GM21737 (cell line): Measurements from ENCODE around the gene ITPR1.
"Not testable (repeated sequence)": the region's sequence is repeated elsewhere in the genome, so short reads cannot be mapped to it uniquely, and the experiment has no call there.

Source experiments
- ATAC-seq: cut with Tn5 transposase; IDR thresholded peaks from one replicate; pipeline ENCODE4 v1.9.1; 2021; ENCODE audit warnings: mild to moderate bottlenecking, moderate library complexity; ENCODE audit not compliant: unreplicated experiment

ITPR1 gene

DNA sequence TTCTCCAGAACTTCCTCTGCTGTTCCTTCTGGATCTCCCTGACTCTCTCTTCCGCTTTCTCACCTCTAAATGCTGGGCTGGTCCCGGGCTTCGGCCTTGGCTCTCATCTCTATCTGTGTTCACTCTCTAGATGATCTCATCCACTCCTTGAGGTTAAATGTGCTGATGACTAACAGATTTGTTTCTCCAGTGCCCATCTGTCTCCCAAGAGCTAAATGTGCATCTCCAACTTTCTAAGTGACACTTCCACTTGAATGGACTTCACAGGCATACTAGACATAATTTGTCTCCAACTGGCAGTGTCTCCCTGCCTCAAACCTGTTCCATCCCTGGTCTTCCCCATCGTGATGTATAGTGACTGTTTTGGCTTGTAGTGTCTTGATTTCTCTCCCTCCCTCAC is 95.3 kb downstream of the ITPR1 start:
- ATAC-seq: no peak

DNA sequence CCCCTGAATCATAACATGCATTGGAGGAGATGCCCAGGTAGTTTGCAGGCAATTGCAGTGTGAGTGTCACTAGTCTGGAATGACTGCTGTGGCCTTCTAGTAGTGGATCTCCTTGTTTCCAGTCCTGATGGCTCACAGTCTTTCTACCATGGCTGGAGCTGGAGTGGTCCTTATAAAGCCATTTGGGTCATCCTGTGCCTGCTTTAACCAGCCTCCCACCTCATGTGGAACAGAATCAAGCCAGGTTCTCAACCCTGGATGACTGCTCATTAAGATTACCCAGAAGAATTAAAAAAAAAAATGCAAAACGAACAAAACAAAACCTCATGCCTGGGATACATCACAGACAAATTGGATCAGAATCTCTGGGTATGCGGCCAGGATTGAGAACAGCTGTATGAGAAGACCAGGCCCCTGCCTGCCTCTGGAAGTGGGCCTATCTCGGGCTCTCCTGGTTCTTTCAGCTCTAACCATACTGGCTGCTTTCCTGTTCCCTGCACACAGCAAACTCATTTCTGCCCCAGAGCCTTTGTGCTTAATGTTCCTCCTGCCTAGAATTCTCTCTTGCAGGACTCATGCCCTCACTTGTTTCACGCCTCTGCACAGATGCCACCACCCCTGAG is 96.4 kb downstream of the ITPR1 start:
- no peak for ATAC-seq

DNA sequence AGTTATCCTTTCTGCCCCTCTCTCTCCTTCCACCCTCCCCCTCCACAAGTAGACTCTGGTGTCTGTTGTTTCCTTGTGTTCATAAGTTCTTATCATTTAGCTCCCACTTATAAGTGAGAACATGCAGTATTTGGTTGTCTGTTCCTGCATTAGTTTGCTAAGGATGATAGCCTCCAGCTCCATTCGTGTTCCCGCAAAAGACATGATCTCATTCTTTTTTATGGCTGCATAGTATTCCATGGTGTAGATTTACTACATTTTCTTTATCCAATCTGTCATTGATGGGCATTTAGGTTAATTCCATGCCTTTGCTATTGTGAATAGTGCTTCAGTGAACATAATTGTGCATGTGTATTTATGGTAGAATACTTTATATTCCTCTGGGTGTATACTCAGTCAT is 97.7 kb downstream of the ITPR1 start:
- not testable (repeated sequence) for ATAC-seq

DNA sequence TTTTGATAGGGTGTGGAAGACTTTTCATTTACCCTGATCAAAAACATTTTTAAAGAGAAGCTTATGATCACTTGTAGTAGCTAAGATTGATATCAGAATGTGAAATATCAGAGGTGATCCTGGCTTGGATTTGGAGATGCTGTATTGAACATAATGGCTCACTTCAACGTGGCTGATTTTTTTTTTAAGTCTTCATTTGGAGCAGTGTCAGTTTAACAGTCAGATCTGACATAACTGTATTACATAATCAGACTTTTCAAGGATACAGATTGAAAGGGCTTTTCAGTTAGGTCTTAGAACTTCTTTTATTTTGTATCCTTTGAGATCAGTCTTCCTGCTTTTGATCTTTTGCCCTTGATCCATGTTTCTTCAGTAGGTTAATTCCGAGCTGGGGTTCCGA is 98.5 kb downstream of the ITPR1 start:
- no peak for ATAC-seq

DNA sequence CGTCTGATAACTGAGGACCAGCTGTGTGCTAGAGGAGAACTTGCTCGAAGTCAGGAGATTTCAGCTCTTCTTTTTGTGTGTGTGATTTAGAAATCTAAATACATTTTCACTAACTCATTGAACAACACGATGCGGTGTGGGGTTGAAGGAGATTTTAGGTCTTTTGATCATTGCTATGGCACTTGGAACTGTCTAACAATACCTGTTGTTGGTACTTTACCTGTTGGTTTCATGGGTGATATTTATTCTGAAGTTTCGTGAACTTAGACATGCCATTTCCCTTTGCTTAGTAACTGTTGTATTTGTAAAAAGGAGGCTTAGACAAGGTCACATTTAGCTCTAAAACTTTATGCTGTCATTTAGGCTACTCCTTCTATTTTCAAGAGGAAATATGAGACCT is 99.9 kb downstream of the ITPR1 start:
- no peak for ATAC-seq

DNA sequence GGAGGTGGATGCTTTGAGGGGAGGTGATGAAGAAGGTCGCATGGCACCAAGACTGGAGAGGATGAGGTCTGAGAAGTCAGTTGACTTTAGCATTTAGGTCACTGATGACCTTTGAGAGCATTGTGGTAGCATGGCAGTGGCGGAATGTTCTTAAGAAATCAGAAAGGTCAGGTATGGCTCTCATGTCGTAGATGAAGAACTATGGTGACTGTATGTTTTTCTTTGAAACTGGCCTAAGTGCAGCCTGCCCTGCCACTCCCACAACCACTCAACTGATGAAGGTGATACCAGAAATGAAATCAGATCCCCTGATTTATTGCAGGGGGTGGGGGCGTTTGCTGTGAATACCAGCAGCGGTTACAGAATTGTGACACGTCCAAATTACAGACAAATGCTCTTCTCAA is 102.6 kb downstream of the ITPR1 start:
- ATAC-seq: no peak

DNA sequence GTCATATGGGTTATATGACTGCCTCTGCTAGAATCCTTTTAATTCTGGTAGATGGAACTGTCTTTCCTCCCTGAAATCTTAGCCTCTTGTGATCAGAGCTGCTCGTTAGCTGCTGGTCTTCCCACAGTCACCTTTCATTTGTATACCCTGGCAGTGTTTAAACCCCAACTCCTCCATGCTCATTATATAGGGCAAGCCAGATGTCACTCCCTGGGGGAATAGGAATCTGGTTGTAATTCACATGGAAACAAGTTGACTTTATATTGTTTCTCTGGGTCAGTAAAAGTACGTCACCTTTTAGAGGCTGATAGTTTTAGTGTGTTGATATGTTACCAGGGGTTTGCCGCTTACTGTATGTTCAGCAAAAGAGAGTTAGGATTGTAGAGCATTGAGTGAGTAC is 103.5 kb downstream of the ITPR1 start:
- no peak for ATAC-seq

DNA sequence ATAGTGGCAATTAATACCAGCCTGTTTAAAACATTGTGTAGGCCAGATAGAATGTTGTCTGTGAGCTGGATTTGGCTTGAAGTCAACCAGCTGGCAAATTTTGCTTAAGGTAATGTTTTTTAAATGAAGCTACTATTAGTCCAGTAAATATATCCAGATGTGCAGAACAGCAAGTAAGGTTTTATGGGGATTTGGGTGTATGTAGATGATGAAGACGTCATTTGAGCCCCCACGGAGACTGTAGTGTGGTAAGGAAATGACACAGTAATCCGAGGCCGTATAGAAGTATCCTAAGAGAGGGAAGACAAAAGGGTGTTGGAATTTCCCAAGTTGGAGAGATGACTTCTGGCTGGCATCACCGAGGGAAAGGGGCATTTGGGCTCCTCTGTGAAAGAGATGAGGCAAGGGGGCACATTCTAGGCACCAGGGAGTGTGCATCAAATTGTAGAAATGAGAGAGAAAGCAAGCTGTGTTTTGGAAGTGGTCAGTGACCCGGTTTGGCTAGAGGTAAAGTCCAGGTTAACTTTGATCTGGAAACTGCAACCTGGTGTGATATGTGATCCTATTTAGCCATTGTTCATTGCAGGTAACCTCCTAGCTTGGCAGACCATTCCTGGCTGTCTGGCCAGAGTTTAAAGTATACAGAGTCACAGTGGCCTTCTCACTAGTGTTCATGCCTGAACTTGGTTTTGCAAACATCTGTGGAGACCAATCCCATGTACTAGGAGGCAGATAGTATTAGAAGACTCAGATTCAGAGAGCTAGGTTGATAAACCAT is 104.2 kb downstream of the ITPR1 start:
- ATAC-seq: no peak

DNA sequence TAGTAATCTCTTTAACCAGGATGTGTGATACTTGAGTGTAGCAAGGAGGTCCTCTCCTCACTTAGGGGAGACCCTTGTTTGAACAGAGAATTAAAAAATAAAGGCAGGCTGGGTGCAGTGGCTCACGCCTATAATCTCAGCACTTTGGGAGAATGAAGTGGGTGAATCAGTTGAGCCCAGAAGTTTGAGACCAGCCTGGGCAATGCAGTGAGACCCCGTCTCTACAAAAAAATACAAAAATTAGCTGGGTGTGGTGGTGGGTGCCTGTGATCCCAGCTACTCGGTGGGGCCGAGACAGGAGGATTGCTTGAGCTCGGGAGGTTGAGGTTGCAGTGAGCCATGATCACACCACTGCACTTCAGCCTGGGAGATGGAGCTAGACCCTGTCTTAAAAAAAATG is 105.1 kb downstream of the ITPR1 start:
- ATAC-seq: not testable (repeated sequence)

DNA sequence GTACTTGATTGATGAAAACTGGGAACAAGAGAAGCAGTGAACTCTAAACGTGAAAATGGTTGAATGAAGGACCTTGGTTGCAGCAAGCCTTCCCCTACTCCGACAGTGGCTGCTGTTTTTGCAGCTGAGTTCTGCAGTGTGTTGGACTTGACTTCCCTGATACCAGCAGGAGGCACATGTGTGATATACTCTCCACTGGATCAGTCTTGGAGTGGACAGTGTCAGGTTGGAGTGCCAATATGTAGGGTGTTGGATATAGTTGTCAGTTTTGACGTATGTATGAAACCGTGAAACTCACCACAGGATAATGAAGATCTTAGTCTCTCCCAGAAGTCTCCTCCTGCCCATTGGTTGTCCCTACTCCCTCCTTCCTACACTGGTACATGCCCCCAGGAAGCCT is 106.5 kb downstream of the ITPR1 start:
- ATAC-seq: no peak

DNA sequence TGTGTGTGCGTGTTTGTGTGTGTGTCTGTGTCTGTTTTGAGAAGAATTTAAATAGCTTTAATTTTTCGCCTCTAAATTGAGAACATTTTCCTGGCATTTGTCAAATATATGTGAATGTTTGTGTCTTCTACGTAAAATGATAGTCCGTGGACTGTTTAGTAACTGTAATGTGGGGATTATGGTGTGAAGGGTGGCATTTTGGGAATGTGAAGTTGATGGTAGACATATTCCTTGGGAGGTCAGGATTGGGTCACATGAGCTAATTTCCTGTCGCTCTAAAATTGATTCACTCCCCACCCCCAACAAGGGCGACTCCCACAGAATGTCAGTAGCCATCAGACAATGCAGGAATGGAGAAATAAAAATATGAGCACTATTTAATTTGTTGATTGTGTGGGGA is 107.3 kb downstream of the ITPR1 start:
- ATAC-seq: no peak

DNA sequence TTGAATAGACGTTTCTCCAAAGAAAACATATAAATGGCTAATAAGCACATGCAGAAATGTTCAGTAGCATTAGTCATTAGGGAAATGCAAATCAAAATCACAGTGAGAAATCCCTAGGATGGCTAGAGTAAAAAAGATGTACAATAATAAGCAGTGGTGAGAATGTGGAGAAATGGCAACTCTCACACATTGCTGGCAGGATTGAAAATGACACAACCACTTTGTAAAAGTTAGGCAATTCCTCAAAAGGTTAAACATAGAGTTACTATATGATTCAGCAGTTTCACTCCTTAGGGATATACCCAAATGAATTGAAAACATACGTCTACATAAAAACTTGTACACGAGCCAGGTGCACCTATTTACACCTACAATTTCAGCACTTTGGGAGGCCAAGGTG is 108.7 kb downstream of the ITPR1 start:
- ATAC-seq: no peak

DNA sequence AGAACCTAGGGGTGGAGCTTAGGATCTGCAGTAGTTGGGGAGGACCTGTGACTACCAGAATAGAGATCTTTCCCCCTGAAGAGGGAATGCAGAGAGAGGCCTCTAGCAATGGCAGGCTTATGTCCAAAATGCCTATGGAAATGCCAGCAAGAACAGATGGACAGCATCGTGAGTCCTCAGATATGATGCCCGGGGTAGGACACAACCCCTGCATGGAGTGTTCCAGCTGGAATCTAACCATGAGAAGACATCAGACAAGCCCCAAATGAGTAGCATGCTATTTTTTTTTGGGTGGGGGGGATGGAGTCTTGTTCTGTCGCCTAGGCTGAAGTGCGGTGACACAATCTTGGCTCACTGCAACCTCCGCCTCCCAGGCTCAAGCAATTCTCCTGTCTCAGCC is 111.5 kb downstream of the ITPR1 start:
- no peak for ATAC-seq

DNA sequence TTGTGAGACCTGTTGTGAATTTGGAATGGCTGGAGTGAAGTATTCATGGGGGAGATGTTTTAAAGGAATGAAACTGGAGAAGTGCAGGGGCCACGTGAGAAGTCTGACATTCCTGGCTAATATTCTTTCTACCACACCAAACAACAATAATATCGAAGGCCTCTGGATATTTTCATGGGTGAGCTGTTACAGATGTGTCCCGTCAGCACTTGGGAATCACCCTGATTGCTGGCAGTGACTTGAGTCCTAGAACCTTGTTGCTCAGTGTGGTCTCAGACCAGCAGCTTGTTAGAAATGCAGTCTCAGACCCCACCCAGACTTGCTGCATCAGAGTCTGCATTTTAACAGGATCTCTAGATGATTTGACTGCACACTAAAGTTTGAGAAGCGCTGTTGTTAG is 113.8 kb downstream of the ITPR1 start:
- no peak for ATAC-seq

DNA sequence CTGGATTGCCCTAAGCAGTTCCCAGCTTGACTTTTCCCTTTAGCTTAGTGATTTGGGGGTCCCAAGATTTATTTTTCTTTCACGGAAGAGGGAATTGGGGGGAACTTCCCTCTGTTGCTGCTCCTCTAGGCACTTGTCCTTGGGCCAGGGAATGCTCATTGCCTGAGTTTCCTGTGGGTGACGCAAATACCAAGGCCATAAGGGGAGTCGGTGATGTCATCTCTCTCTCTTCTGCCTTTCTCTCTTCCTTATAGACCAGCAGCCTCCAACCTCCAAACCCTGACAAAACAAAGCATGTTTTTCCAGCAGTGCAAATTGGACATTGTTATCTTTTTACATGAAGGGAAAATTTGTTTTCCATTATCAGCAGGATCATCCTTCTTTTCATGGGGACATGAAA is 120.2 kb downstream of the ITPR1 start:
- no peak for ATAC-seq

DNA sequence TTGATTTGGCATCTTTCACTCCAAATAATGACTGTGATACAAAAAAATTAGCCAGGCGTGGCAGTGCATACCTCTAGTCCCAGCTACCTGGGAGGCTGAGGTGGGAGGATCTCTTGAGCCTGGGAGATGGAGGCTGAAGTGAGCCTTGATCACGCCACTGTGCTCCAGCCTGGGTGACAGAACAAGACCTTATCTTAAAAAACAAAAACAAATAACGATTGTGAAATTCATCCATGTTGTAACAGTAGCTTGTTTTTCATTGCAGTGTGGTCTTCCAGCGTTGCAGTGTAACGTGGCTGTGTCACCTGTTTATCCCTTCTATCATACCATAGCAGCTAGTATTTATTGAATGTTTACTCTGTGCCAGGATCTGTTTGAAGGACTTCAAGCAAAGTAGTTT is 120.9 kb downstream of the ITPR1 start:
- no peak for ATAC-seq

DNA sequence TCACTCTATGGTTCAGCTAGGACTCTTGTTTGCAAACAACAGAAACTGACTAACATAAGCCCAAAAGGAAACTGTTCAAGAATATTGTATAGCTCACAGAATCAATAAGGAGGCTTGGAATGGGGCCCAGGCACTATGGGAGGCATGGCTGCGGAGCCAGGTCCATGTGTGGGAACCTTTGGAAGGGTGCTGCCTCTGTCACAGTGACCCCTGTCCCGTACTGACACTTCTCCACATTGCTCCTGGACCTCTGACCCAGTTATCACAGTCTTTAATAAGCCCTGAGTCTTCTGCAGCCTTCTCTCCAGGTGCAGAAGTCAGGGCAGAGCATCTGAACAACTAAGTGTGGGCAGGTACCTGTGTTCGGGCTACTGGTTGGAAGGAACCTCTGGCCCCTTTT is 121.8 kb downstream of the ITPR1 start:
- no peak for ATAC-seq

DNA sequence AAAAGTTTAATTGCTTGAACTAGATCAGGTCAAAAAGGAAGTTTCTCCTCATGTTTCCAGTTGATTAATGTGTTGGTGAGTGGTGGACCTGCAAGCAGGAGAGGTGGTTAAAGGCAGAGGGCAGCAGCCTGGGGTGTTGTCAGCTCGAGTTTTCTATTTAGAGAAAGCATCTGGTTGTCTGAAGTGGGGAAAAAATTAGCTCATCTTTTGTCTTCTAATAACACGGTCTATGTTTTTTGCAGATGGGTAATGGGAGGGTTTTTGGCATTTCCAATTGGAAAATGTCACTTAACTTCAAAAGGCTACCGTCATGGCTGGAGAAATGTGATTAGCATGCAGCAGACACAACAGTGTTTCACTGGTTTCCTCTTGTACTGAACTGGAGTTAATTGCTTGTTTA is 122.6 kb downstream of the ITPR1 start:
- ATAC-seq: no peak

DNA sequence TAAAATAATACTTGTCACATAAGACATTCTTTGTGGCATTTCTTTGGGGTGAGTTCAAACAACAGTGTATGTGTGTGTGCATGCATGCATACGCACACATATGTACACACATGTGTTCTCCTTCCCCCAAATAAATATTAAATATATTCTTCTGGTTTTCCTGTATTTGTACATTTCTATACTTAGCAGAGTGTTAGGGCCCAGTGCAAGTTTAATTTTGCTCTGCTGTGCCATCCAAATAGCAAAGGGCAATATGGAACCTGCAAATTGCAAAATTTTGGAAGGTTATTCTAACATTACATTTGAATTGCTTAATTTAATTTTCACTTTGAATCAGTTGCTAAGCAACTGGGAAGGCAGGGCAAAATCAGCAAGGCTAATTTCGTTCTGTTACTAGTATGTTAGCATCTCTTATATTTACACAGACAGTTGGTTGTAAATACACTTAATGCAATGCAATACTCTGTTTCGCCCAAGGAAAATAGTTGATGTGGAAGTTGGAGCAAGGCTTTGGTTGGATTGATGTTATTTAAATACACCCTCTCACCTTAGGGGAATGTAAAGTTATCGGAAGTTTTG is 130.4 kb downstream of the ITPR1 start:
- no peak for ATAC-seq

DNA sequence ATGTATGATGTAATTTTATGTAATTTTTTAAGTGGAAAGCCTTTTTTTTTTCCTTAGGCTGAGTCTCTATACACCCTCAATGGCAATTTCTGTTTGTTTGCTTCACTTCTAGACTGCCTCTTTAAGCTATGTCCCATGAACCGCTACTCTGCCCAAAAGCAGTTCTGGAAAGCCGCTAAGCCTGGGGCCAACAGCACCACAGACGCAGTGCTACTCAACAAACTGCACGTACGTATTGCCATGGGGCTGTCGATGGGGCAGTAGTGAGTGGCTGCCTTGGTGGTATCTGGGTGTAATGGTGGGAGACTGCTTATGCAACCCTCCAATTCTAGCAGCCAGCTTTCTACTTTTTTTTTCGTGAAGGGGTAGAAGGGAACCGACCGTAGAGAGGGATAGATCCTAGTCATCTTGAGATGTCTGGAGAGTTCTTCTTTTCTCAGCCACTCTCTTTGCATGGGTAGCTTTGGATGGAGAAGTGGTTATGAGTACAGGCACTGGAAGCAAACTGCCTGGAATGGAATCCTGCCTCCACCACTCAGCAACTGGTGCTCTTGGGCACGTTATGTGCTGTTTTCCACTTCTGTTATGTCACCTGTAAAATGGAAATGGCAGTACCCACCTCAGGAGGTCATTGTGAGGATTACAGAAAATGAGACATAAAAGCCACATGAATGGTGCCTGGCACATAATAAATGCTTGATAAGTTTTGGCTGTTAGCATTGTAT is 134.7 kb downstream of the ITPR1 start:
- ATAC-seq: no peak

DNA sequence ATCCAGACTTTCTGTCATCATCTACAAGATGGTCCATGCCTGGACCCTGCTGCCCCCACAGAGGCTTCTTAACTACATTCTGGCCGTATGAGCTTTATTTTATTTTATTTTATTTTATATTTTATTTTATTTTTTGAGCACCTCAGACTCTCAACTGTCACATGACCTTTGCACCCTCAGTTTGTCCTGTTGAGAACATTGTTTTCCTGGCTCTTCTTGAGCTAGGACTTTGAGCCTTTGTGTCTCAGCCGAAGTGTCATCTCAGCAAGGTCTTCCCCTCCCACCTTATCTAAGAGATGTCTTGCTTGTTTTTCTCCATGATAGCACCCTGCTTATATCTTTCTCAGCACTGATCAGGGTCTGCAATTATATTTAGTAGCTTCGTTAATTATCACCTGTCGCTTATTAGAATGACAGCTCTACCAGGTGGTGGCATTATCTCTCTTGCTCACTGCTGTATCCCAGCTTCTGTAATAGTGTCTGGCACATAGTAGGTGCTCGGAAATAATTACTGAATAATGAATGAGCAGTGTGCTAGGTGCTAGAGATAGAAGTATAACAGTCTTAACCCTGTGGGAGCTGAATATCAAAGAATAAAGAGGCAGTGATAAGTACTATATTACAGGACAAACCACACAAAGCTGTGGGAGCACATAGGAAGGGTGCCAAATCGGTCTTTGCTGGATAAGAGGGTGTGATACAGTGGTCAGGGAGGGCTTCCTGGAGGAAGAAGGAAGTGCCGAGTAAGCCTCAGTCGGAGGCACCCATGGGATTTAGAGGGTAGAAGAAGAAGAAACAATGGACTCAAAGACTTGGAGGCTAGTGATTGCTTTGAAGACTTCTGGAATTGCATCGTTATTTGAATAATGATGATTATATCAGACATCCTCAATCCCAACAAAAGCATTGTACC is 136.2 kb downstream of the ITPR1 start:
- no peak for ATAC-seq
